Measurements from ENCODE around the gene CARS2.
"Not testable (repeated sequence)": the region's sequence is repeated elsewhere in the genome, so short reads cannot be mapped to it uniquely, and the experiment has no call there.

CARS2 gene

DNA sequence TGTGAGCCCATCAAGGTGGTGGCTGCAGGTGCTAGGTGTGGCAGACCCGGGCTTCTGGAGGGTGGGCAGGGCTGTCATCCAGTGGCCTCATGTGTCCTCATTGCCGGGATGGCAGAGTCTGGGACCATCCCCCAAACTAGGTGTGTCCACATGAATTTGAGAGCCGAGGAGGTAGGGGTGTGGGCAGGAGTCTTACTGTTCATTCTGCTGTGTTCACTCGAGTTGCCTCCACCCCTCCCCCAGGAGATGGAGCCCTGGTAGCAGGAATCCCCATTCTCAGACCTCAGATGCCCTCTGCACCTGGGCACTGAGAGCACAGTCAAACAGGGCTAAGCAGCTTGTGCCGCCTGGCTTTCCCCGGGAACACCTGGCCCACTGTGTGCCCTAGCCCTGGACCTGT is 68.2 kb downstream of the CARS2 start:
- no peak for DNase-seq (ENCODE audit: low spot score)

- no peak for DNase-seq (ENCODE audit: low spot score)
Observed at GRCh38 chr13:110637275-110637674, 68.6 kb downstream of the CARS2 start.

GRCh38 chr13:110636701-110637201 is 69.2 kb downstream of the CARS2 start:
- no peak for DNase-seq (ENCODE audit: low spot score)

DNA sequence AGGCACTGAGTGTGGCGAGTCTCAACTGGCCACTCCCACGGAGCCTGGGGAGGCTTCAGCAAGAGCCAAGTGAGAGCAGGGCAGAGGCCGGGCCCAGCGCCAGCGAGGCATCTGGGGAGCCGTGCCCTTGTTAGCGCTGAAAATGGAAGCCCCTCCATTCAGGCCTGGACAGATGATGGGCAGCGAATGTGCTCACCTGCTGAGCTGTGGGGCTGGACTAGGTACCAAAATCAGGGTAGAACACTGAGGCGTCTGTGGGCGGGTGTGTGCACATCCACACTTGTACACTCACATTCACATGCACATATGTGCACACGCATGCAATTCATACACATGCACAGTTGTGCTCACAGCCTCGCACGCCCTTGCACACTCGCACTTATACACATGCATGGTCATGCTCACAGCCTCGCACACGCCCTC is 69.9 kb downstream of the CARS2 start:
- no peak for DNase-seq (ENCODE audit: low spot score)

- no peak for DNase-seq (ENCODE audit: low spot score)
Observed at GRCh38 chr13:110635405-110636002, 70.4 kb downstream of the CARS2 start.

DNA sequence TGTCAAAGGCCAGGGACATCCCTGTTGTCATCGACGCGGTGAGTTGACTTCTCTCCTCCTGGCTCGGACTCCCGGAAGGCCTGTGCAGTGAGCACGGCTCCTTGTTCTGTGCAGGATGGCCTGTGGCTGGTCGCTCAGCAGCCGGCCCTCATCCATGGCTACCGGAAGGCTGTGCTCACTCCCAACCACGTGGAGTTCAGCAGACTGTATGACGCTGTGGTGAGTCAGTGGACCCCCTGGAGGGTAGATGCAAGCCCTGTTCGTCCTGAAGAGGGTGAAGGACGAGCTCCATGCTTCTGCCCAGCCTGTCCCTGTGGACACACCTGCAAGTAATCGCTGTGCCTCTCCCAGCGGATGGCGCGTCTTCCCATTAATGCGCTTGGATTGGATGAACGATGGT is 71.4 kb downstream of the CARS2 start:
- no peak for DNase-seq (ENCODE audit: low spot score)

GRCh38 chr13:110633776-110634175 is 72.1 kb downstream of the CARS2 start:
- no peak for DNase-seq (ENCODE audit: low spot score)

DNA sequence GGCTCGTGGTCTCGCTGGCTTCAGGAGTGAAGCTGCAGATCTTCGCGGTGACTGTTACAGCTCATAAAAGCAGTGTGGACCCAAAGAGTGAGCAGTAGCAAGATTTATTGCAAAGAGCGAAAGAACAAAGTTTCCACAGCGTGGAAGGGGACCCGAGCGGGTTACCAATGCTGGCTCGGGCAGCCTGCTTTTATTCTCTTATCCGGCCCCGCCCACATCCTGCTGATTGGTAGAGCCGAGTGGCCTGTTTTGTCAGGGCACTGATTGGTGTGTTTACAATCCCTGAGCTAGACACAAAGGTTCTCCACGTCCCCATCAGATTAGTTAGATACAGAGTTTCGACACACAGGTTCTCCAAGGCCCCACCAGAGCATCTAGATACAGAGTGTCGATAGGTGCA is 73.7 kb downstream of the CARS2 start:
- not testable (repeated sequence) for DNase-seq (ENCODE audit: low spot score)

DNA sequence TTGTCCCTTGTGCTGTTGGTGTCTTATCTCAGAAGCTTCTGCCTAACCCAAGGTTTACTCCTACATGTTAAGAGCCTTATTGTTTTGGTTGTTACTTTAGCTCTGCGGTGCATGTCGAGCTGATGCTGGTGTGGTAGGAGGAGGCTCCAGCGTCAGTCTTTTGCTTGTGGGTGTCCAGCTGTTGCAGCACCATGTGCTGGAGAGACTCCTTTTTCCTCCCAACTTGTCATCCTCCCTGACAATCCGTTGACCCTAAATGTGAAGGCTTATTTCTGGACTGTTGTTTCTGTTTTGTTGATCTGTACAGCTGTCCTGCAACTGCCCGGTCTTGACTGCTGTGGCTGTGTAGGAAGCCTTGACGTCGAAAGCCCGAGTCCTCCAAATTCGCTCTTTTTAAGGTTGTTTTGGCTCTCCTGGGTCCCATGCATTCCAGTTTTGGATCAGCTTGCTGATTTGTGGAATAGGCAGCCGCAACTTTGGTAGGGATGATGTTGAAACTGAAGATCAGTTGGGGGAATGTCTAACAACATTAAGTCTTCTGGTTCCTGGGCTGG is 75.3 kb downstream of the CARS2 start:
- no peak for DNase-seq (ENCODE audit: low spot score)

GRCh38 chr13:110629735-110630134 is 76.2 kb downstream of the CARS2 start:
- DNase-seq (ENCODE audit: low spot score), result no peak

- DNase-seq (ENCODE audit: low spot score), result no peak
Observed at GRCh38 chr13:110628952-110629701, 76.8 kb downstream of the CARS2 start.

GRCh38 chr13:110628477-110628793 is 77.5 kb downstream of the CARS2 start:
- DNase-seq (ENCODE audit: low spot score), result no peak

- DNase-seq (ENCODE audit: low spot score), result no peak
Observed at GRCh38 chr13:110627761-110628476, 78.0 kb downstream of the CARS2 start.

DNA sequence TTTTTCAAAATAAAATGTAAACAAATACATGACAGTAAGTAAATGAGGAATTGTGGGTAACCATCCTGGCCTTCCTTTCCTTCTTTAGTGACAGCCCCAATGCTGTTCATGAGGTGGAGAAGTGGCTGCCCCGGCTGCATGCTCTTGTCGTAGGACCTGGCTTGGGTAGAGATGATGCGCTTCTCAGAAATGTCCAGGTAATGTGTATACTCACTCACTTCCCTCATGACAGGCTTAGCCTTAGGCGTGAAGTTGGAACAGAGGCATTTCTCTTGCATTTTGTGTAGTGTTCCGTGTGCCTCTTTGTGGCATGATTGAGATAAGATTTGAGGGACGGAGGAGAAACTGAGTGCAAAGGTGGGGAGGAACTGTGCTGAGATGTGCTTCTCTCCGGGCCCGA is 78.6 kb downstream of the CARS2 start:
- DNase-seq (ENCODE audit: low spot score), result no peak

GRCh38 chr13:110626521-110626920 is 79.4 kb downstream of the CARS2 start:
- no peak for DNase-seq (ENCODE audit: low spot score)

- no peak for DNase-seq (ENCODE audit: low spot score)
Observed at GRCh38 chr13:110625771-110626321, 80.1 kb downstream of the CARS2 start.

DNA sequence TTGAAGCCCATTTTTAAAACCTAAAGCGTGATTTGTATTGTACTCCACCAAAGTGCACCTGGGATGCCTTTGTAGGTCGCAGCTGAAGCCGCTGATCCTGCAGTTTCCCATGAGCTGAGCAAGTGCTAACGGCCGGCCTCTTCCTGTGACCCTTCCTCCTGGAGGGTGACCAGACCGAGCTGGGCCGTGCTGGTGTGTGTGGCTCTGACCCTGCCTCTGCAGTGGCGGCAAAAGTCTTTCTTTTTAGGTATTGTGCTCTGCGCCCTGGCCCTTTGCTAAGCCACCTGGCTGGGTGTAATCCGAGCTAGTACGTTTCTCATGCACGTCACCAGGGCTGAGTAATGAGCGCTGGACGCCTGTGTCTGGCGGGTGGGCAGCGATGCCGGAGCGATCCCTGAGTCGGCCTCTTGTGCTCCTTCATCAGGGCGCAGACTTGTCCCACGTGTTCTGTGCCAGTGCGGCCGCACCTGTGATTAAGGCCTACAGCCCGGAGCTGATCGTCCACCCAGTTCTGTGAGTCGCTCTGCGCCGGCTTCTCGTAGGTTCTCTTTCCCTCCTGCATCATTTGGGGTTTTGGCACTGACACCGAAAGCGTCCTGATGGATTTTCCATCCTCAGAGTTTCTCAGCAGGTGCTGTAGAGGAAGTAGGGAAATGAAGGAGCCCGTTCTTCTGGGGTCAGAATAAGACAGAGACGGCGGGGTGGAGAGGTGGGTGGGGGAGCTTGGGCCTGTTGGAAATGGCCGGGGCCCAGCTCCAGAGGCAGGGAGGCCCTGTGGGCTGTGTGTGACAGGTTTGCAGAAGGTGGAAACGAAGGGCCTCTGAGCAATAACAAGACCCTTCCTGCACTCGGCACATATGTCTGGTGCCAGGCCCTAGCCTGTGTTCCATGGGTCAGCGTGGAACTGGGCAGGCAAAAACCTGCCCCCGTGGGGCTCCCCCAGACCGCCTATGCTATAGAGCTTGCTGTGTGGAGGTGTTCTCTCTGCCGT is 80.9 kb downstream of the CARS2 start:
- no peak for DNase-seq (ENCODE audit: low spot score)

DNA sequence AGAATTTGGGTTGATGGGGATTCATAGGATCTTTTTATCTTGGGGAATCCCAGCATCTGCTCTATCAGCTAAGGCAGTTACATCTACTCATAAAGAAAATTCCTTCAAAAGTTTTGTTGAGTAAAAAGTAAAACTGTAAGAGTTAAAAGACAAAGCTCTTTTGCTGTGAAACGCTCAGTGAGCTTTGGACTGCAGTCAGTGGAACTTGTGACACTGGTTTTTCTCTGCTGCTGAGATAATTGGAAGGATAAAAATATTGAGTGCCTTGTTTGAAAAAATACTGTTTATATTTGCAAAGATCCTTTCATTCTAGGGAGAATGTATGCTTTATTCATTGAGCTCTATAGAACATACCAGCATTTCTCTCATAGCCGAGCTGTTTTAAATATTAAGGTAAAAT is 85.3 kb downstream of the CARS2 start:
- no peak for DNase-seq (ENCODE audit: low spot score)

- DNase-seq (ENCODE audit: low spot score), result no peak
Observed at GRCh38 chr13:110618780-110619179, 87.1 kb downstream of the CARS2 start.

DNA sequence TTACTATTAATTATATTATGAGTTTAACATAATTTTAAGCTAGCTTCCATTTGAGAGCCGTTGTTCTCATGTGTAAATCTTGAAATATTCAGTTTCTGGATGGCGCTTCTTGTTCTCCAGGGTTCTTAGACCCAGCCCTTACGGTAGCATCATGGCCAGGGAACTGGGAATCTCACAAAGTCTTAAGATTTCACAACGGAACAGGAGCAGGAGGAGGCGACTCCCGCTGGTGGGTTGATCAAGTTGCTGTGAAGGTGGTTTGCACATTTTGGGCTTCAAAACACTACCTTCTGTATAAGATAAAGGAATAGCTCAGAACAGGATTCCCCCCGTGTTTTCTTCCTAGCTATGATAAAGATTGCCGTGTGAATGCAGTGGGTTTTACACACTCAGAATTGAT is 87.7 kb downstream of the CARS2 start:
- DNase-seq (ENCODE audit: low spot score), result no peak

DNA sequence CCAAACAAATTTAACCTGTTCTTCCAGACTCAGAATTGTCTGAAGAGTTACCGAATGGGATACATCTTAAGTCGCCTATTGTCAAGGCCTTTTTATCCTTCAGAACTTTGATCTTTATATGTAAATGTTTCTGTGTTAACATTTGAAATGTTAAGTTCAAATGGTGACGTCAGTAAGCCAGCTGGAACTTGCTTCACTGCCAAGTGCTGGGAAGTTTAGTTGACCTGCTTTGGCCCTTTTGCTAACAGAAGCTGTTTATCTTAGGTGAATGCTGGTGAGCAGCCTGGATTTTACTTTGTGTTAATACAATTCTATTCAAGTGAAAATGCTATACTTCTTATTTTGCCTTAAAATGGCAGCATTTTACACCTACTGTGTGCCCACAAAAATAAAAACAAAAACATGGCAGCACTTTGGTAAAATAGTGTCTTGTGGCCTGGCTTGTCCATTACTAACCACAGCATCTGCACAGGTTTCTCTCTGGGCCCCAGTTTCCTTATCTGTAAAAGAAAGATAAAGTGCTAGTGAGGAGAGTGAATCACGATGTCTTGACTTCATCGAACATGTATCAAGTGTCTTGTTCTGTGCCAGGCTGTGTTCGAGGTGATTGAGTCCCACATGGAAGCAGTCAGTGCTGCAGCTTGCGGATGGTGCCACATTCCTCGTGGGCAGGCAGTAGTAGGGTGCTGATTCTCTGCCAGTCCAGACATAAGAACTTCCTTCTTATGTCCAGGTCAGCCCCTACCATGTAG is 88.4 kb downstream of the CARS2 start:
- DNase-seq (ENCODE audit: low spot score), result no peak
